AML-193 (cell line): ENCODE results near the gene LRRC57.

Source experiments
- DNase-seq, 2 experiments: peaks; one replicate each; lab custom pipeline; 2025; lab: John Stamatoyannopoulos, UW

LRRC57 gene

GRCh38 chr15:42549741-42550392 is 1.3 kb upstream of the LRRC57 start:
- peak; percentile 24 to 44 for DNase-seq

- peak; percentile 20 to 41 for DNase-seq
Measured at GRCh38 chr15:42549032-42549491, 469 bp upstream of the LRRC57 start.

GRCh38 chr15:42547918-42548248 is 710 bp downstream of the LRRC57 start:
- no peak for DNase-seq

- peak; percentile 83 to 87 for DNase-seq
Measured at GRCh38 chr15:42544853-42545629, 3.6 kb downstream of the LRRC57 start.

GRCh38 chr15:42533246-42533645 is 15.3 kb downstream of the LRRC57 start:
- no peak for DNase-seq

- no peak for DNase-seq
Measured at GRCh38 chr15:42528970-42529369, 19.6 kb downstream of the LRRC57 start.

GRCh38 chr15:42523331-42523730 is 25.3 kb downstream of the LRRC57 start:
- no peak for DNase-seq

- DNase-seq, result peak; percentile 57 to 71
Measured at GRCh38 chr15:42511007-42511391, 37.6 kb downstream of the LRRC57 start.

- DNase-seq, result no peak
Measured at GRCh38 chr15:42510258-42511006, 38.2 kb downstream of the LRRC57 start.

GRCh38 chr15:42508263-42508690 is 40.3 kb downstream of the LRRC57 start:
- DNase-seq, result no peak

- DNase-seq, result no peak
Measured at GRCh38 chr15:42507514-42507913, 41.1 kb downstream of the LRRC57 start.

GRCh38 chr15:42504631-42505030 is 44.0 kb downstream of the LRRC57 start:
- no peak for DNase-seq

GRCh38 chr15:42503825-42504224 is 44.8 kb downstream of the LRRC57 start:
- DNase-seq, result peak in 1 of 2 experiments; percentile 4

- DNase-seq, result no peak
Measured at GRCh38 chr15:42502477-42502876, 46.1 kb downstream of the LRRC57 start.

GRCh38 chr15:42499858-42500609 is 48.6 kb downstream of the LRRC57 start:
- DNase-seq, result no peak

- DNase-seq, result no peak
Measured at GRCh38 chr15:42498212-42499068, 50.2 kb downstream of the LRRC57 start.

GRCh38 chr15:42495361-42496212 is 53.0 kb downstream of the LRRC57 start, which contains the start of gene SNAP23:
Gene SNAP23, plus strand, starts transcription at chr15:42495634. Its CDS starts 16,213 bp downstream, at chr15:42511847.
- DNase-seq, result peak; percentile 81 to 87

GRCh38 chr15:42494998-42495360 is 53.6 kb downstream of the LRRC57 start:
- no peak for DNase-seq

- DNase-seq, result peak; percentile 62 to 67
Measured at GRCh38 chr15:42493679-42494078, 54.9 kb downstream of the LRRC57 start.
